Measurements from ENCODE around the gene HNRNPUL1. TPM values are rescaled to one million over a fixed set of nuclear protein-coding genes. Genes with fewer than 3 reads are reported as not detected.

Gene HNRNPUL1
- total and polyA plus RNA-seq, 2 donors (not counting 1 experiment from before 2014, with no cell fraction given) = 60.7 to 273 TPM

- Histone ChIP-seq H3K27me3 (replicated peaks in 1 of 4; ENCODE audit: control extremely low read depth in 1 of 4, control insufficient read depth in 3 of 4, insufficient read depth in 4 of 4, low read length in 3 of 4) (peaks cover 0 to 38% (median 21%) of the 10 kb centered on the region in 4 experiments), H3K4me1 (ENCODE audit: control insufficient read depth in 2 of 2, insufficient read depth in 2 of 2, low read length in 2 of 2) (peaks cover 8 to 15% of the 10 kb centered on the region in 2 donors), H3K4me3 (ENCODE audit: control extremely low read depth in 1 of 5, extremely low read depth in 1 of 5, insufficient read depth in 1 of 5, low read depth in 2 of 5, low read length in 4 of 5) (no peak overlapping the region), H3K9ac (ENCODE audit: low read length) (no peak overlapping the region), H3K36me3 (replicated peaks in 1 of 2; ENCODE audit: control extremely low read depth in 1 of 2, control insufficient read depth in 1 of 2, extremely low read depth in 1 of 2, insufficient read depth in 2 of 2, low read length in 1 of 2) (no peaks in the 10 kb centered on the region), H3K27ac (ENCODE audit: low read length in 2 of 2) (no peak overlapping the region), H3K9me3 (ENCODE audit: control extremely low read depth in 1 of 3, control insufficient read depth in 2 of 3, insufficient read depth in 1 of 3, low read length in 2 of 3) (peaks cover 0 to 4% (median 0%) of the 10 kb centered on the region in 3 donors), H3K4me2 (replicated peaks; ENCODE audit: low read depth, low read length, poor library complexity, severe bottlenecking) (no peak overlapping the region), H4K20me1 (ENCODE audit: control insufficient read depth, insufficient read depth, low read length, poor library complexity, severe bottlenecking) (no peaks in the 10 kb centered on the region), H2AFZ (ENCODE audit: insufficient read depth, low read depth, low read length, poor library complexity, severe bottlenecking) (no peak overlapping the region), H3K79me2 (ENCODE audit: control insufficient read depth, insufficient read depth, low read length) (no peaks in the 10 kb centered on the region)
- WGBS (ENCODE audit: insufficient coverage) = 88% methylated on average over 3 of the region's 3 CpGs
- DNase-seq = no peak
- Mint-ChIP-seq H3K4me3 (no peak overlapping the region), H3K27me3 (peaks cover 29% of the 10 kb centered on the region), H3K4me1 (peaks cover 10% of the 10 kb centered on the region), H3K27ac (no peak overlapping the region), H3K9me3 (ENCODE audit: insufficient read depth) (no peaks in the 10 kb centered on the region)
- intact Hi-C loops (cut with micrococcal nuclease) = no loop called here
- POLR2A ChIA-PET = no interaction called here
- no peak for ATAC-seq (ENCODE audit: low read depth)
- TF ChIP-seq EZH2 (IDR thresholded peaks at IDR 0.05; ENCODE audit: borderline replicate concordance, insufficient read depth, low read depth, low read length, poor library complexity, severe bottlenecking) = no peak
- CTCF ChIA-PET = no interaction called here
Measured at GRCh38 chr19:41230067-41230857, 33.9 kb upstream of the HNRNPUL1 start.

DNA sequence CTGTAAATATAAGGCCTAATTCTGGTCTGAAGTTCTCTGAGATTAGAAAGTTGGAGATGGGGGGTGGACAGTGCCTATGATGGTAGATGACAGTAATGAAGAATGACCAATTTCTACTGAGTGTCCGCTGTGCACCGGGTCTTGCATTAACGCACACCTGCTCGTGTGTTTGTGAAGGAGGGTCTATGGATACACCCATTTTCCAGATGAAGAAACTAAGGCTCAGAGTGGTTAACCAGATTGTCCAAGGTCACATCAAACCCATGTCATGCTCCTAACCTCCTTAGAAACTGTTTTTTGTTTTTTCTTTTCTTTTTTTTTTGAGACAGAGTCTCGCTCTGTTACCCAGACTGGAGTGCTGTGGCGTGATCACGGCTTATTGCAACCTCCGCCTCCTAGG is 31.5 kb upstream of the HNRNPUL1 start:
- peaks cover 13% of the 10 kb centered on the region for H3K27me3 Mint-ChIP-seq
- no peaks in the 10 kb centered on the region for H3K36me3 ChIP-seq (replicated peaks in 1 of 2; ENCODE audit: control extremely low read depth in 1 of 2, control insufficient read depth in 1 of 2, extremely low read depth in 1 of 2, insufficient read depth in 2 of 2, low read length in 1 of 2)
- no peak overlapping the region for H2AFZ ChIP-seq (ENCODE audit: insufficient read depth, low read depth, low read length, poor library complexity, severe bottlenecking)
- DNase-seq (no peak), ATAC-seq (ENCODE audit: low read depth) (no peak)
- no peak overlapping the region for H3K4me3 Mint-ChIP-seq
- H3K4me2 ChIP-seq (replicated peaks; ENCODE audit: low read depth, low read length, poor library complexity, severe bottlenecking) = no peak overlapping the region
- H4K20me1 ChIP-seq (ENCODE audit: control insufficient read depth, insufficient read depth, low read length, poor library complexity, severe bottlenecking) = no peaks in the 10 kb centered on the region
- CTCF ChIA-PET = no interaction called here
- TF ChIP-seq EZH2 (IDR thresholded peaks at IDR 0.05; ENCODE audit: borderline replicate concordance, insufficient read depth, low read depth, low read length, poor library complexity, severe bottlenecking) = no peak
- TF ChIP-seq CTCF (IDR thresholded peaks at IDR 0.05) = no peak
- H3K4me1 ChIP-seq (ENCODE audit: control insufficient read depth in 2 of 2, insufficient read depth in 2 of 2, low read length in 2 of 2) = no peaks in the 10 kb centered on the region
- no peak overlapping the region for H3K27ac ChIP-seq (ENCODE audit: low read length in 2 of 2)
- H3K4me3 ChIP-seq (ENCODE audit: control extremely low read depth in 1 of 5, extremely low read depth in 1 of 5, insufficient read depth in 1 of 5, low read depth in 2 of 5, low read length in 4 of 5) = no peak overlapping the region
- no peaks in the 10 kb centered on the region for H3K79me2 ChIP-seq (ENCODE audit: control insufficient read depth, insufficient read depth, low read length)
- H3K27ac Mint-ChIP-seq = no peak overlapping the region
- intact Hi-C loops (cut with micrococcal nuclease) = no loop called here
- H3K27me3 ChIP-seq (replicated peaks in 1 of 4; ENCODE audit: control extremely low read depth in 1 of 4, control insufficient read depth in 3 of 4, insufficient read depth in 4 of 4, low read length in 3 of 4) = peaks cover 0 to 18% (median 9%) of the 10 kb centered on the region in 4 experiments
- no peaks in the 10 kb centered on the region for H3K4me1 Mint-ChIP-seq
- 96% methylated on average over 4 of the region's 8 CpGs for WGBS (ENCODE audit: insufficient coverage)
- POLR2A ChIA-PET = no interaction called here
- H3K9ac ChIP-seq (ENCODE audit: low read length) = no peak overlapping the region
- no peaks in the 10 kb centered on the region for H3K9me3 ChIP-seq (ENCODE audit: control extremely low read depth in 1 of 3, control insufficient read depth in 2 of 3, insufficient read depth in 1 of 3, low read length in 2 of 3)
- H3K9me3 Mint-ChIP-seq (ENCODE audit: insufficient read depth) = no peaks in the 10 kb centered on the region

All from B cell (primary cell).